Measurements from ENCODE around the gene PLCH1.

DNA sequence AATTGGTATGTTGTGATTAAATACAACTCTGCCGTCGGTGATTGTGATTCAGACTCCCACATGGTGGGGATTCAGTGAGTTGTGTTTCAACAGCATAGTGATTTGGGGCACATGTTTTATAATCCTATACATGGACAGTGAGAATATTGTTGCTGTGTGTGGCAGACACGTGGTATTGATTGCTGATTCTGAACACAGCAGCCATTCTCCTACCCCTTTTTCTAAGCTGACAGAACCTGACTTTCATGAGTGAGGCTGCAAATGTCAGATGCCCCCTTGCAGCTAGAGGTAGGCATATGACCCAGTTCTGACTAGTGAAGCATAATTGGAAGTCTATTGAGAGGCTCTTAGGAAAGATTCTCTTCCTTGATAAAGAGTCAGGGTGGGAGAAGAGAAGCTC, 296.3 kb downstream of the PLCH1 start:
- TF ChIP-seq, protein P1, sequence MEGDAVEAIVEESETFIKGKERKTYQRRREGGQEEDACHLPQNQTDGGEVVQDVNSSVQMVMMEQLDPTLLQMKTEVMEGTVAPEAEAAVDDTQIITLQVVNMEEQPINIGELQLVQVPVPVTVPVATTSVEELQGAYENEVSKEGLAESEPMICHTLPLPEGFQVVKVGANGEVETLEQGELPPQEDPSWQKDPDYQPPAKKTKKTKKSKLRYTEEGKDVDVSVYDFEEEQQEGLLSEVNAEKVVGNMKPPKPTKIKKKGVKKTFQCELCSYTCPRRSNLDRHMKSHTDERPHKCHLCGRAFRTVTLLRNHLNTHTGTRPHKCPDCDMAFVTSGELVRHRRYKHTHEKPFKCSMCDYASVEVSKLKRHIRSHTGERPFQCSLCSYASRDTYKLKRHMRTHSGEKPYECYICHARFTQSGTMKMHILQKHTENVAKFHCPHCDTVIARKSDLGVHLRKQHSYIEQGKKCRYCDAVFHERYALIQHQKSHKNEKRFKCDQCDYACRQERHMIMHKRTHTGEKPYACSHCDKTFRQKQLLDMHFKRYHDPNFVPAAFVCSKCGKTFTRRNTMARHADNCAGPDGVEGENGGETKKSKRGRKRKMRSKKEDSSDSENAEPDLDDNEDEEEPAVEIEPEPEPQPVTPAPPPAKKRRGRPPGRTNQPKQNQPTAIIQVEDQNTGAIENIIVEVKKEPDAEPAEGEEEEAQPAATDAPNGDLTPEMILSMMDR (IDR thresholded peaks at IDR 0.05) = no peak
- TF ChIP-seq POLR2A (IDR thresholded peaks at IDR 0.05) = no peak
- TF ChIP-seq EP300 (IDR thresholded peaks at IDR 0.05) = no peak
